Osteoblast (primary cell): Measurements from ENCODE around the gene ZBTB17. TPM values are rescaled to one million over a fixed set of nuclear protein-coding genes. Genes with fewer than 3 reads are reported as not detected.

Experiments used
- DNase-seq: peaks from one replicate; pipeline ENCODE4 v3.0.0; 2011; ENCODE audit warnings: low spot score, mixed read lengths; ENCODE audit not compliant: insufficient read length; ENCODE audit errors: missing footprints
- H2AFZ ChIP-seq: 2 replicates; pipeline ENCODE4 v1.6.0; 2011; ENCODE audit warnings: mild to moderate bottlenecking, low read length
- H3K27ac ChIP-seq: 2 replicates; pipeline ENCODE4 v1.5.1; 2011; ENCODE audit warnings: mild to moderate bottlenecking, low read depth, low read length, moderate library complexity
- H3K27me3 ChIP-seq: 2 replicates; pipeline ENCODE4 v1.6.0; 2012; ENCODE audit warnings: mild to moderate bottlenecking, control low read depth, inconsistent platforms, low read length, moderate library complexity; ENCODE audit not compliant: insufficient read depth
- H3K36me3 ChIP-seq: 2 replicates; pipeline ENCODE4 v1.5.1; 2011; ENCODE audit warnings: mild to moderate bottlenecking, low read length, control low read depth, moderate library complexity; ENCODE audit not compliant: insufficient read depth
- H3K4me1 ChIP-seq: 2 replicates; pipeline ENCODE4 v1.5.1; 2011; ENCODE audit warnings: mild to moderate bottlenecking, low read length, control low read depth, moderate library complexity; ENCODE audit not compliant: insufficient read depth
- H3K4me2 ChIP-seq: 2 replicates; pipeline ENCODE4 v1.6.0; 2011; ENCODE audit warnings: mild to moderate bottlenecking, low read length; ENCODE audit not compliant: insufficient read depth
- H3K4me3 ChIP-seq: fragments of 200-600 bp; sonication (generic); 3 replicates; pipeline ENCODE4 v1.5.1; 2012; ENCODE audit warnings: mild to moderate bottlenecking, low read length, inconsistent platforms; ENCODE audit not compliant: insufficient read depth
- H3K79me2 ChIP-seq: 2 replicates; pipeline ENCODE4 v1.6.0; 2012; ENCODE audit warnings: mild to moderate bottlenecking, low read length, control low read depth, inconsistent platforms; ENCODE audit not compliant: insufficient read depth
- H3K9me3 ChIP-seq: 2 replicates; pipeline ENCODE4 v1.5.1; 2011; ENCODE audit warnings: low read depth, low read length, control low read depth
- H4K20me1 ChIP-seq: 2 replicates; pipeline ENCODE4 v1.6.0; 2012; ENCODE audit warnings: mild to moderate bottlenecking, low read length, control low read depth; ENCODE audit not compliant: insufficient read depth
- total RNA-seq: library from RNA; depleted of rRNA; stranded (reverse); fragments of >200 nt; gene quantifications from 2 replicates; pipeline ENCODE4 v1.2.3, GENCODE V29; 2012
- TF ChIP-seq, protein P1 (sequence below): IDR thresholded peaks from 2 replicates; pipeline ENCODE4 v1.5.1; 2011; ENCODE audit warnings: mild to moderate bottlenecking, low read depth, low read length, moderate library complexity; ENCODE audit errors: extremely low read depth

ZBTB17 gene
- total RNA-seq, 1 donor, result 29.7 TPM

DNA sequence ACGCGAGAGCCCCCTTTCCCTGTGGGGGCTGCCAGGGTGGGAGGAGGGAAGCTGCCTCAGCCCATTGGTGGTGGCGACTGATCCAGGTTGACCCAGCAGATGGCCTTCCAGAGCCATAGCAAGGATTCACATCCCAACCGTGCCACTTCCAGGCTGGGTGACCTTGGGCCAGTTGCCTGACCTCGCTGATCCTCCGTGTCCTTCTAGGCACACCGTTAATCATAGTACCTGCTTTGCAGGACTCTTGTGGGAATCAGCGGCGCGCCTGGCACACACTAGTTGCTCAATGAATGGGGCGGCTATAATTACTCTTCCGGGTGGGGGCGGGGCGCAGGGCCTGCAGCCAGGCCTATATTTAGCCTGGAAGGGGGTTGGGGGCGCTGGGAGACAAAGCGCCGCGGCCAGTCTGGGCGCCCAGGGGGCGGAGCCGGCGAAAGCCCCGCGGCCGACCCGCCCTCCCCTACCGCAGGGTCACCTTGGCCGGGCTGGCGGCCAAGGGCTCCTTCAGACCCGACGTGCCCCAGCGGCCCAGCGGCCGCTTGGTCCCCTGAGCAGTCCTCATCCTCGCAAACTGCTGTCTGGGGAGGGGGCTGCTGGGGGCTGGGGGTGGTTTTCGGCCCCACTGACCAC, 36.8 kb upstream of the ZBTB17 start:
- H3K79me2 ChIP-seq, result peaks cover 10% of the 10 kb centered on the region
- no peak overlapping the region for H2AFZ ChIP-seq
- H3K4me3 ChIP-seq, result peak overlapping the region; percentile 65
- no peak overlapping the region for H3K27ac ChIP-seq
- peak overlapping the region; percentile 41 for H3K4me2 ChIP-seq
- peak; percentile 91 for DNase-seq
- no peaks in the 10 kb centered on the region for H3K9me3 ChIP-seq
- peaks cover 33% of the 10 kb centered on the region for H3K4me1 ChIP-seq
- H3K27me3 ChIP-seq, result no peaks in the 10 kb centered on the region
- TF ChIP-seq, protein P1, sequence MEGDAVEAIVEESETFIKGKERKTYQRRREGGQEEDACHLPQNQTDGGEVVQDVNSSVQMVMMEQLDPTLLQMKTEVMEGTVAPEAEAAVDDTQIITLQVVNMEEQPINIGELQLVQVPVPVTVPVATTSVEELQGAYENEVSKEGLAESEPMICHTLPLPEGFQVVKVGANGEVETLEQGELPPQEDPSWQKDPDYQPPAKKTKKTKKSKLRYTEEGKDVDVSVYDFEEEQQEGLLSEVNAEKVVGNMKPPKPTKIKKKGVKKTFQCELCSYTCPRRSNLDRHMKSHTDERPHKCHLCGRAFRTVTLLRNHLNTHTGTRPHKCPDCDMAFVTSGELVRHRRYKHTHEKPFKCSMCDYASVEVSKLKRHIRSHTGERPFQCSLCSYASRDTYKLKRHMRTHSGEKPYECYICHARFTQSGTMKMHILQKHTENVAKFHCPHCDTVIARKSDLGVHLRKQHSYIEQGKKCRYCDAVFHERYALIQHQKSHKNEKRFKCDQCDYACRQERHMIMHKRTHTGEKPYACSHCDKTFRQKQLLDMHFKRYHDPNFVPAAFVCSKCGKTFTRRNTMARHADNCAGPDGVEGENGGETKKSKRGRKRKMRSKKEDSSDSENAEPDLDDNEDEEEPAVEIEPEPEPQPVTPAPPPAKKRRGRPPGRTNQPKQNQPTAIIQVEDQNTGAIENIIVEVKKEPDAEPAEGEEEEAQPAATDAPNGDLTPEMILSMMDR, result no peak
- no peaks in the 10 kb centered on the region for H3K36me3 ChIP-seq
- H4K20me1 ChIP-seq, result no peaks in the 10 kb centered on the region

DNA sequence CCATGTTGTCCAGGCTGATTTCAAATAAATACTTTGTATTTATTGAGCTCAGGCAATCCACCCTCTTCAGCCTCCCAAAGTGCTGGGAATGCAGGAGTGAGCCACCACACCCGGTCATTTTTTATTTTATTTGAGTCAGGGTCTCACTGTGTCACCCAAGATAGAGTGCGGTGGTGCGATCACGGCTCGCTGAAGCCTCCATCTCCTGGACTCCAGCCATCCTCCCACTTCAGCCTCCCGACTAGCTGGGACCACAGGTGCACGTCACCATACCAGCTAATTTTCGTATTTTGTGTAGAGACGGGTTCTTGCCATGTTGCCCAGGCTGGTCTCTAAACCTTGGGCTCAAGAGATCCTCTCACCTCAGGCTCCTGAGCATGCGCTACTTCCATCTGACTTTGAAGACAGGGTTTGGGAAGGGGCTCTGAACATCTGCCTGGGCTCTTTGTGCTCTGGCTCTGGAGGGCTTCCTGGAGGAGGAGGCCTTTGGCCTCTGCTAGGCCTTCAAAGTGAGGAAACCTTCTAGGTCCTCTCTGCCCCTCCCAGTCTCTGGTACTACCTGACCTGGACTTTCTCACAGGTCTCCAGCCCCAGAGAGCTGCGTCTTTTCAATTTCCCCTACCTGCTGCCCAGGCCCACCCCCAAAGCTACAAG, 36.2 kb upstream of the ZBTB17 start:
- no peaks in the 10 kb centered on the region for H3K36me3 ChIP-seq
- H3K27me3 ChIP-seq, result no peaks in the 10 kb centered on the region
- no peaks in the 10 kb centered on the region for H3K9me3 ChIP-seq
- H3K4me2 ChIP-seq, result peak overlapping the region; percentile 41
- H3K4me1 ChIP-seq, result peaks cover 26% of the 10 kb centered on the region
- H3K27ac ChIP-seq, result no peak overlapping the region
- H3K4me3 ChIP-seq, result no peak overlapping the region
- DNase-seq, result peak; percentile 9
- H3K79me2 ChIP-seq, result peaks cover 5% of the 10 kb centered on the region
- no peak overlapping the region for H2AFZ ChIP-seq
- TF ChIP-seq, protein P1, result no peak
- H4K20me1 ChIP-seq, result no peaks in the 10 kb centered on the region

DNA sequence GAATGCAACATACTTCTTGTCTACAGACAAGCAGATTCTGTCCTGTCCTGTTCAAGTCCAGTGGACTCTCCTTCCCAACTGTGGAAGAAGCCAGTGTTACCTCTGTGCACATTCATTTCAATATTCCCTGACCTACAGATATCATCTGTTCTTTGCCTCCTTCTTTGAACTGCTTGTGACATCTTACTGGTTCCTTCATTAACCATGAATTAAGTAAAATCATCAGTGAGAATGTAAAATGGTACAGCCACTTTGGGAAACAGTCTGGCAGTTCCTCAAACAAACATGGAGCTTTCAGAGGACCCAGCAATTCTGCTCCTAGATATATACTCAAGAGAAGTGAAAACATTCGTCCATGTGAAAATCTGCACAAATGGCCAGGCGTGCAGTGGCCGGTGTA, 34.9 kb upstream of the ZBTB17 start:
- Histone ChIP-seq H3K4me3 (no peak overlapping the region), H3K27me3 (no peaks in the 10 kb centered on the region), H3K4me2 (no peak overlapping the region), H3K36me3 (no peaks in the 10 kb centered on the region), H4K20me1 (no peaks in the 10 kb centered on the region), H3K79me2 (no peaks in the 10 kb centered on the region), H3K4me1 (peaks cover 15% of the 10 kb centered on the region), H3K9me3 (no peaks in the 10 kb centered on the region), H3K27ac (no peak overlapping the region), H2AFZ (no peak overlapping the region)
- peak; percentile 17 for DNase-seq
- TF ChIP-seq, protein P1, result no peak

DNA sequence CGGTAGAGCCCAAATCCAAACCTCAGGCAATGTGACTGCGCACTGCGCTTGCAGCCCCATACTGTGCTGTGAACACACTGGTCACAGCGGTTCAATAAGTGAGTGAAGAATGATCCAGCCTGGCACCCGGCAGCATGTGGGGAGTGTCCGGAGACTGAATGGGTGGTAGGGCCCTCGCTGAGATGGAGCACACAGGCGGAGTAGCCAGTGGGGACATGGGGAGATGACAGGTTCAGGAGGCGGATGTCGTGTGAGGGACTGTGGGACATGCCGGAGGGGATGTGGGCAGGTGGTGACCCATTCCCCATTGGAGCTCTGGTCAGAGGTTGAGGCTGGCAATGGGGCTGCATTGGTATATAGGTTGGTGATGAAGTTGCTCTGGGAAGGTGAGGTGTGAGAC, 33.8 kb upstream of the ZBTB17 start:
- no peak overlapping the region for H2AFZ ChIP-seq

More for the DNA sequence above, 33.8 kb upstream of the ZBTB17 start:
- Histone ChIP-seq H3K27ac (no peak overlapping the region), H3K36me3 (no peaks in the 10 kb centered on the region), H3K4me1 (peaks cover 12% of the 10 kb centered on the region), H4K20me1 (no peaks in the 10 kb centered on the region), H3K27me3 (no peaks in the 10 kb centered on the region), H3K79me2 (no peaks in the 10 kb centered on the region), H3K9me3 (no peaks in the 10 kb centered on the region), H3K4me3 (no peak overlapping the region), H3K4me2 (no peak overlapping the region)
- TF ChIP-seq, protein P1, result no peak
- no peak for DNase-seq
